OCI-LY3 (cell line): ENCODE measurements around the gene ZFP37.

Experiments used
- H2AFZ ChIP-seq: fragments of 200-600, 300-600 bp; shearing (Covaris generic); 2 replicates; pipeline ENCODE4 v1.6.0; 2014; ENCODE audit warnings: antibody characterized with exemption, low read depth, low read length
- H3K27ac ChIP-seq: fragments of 200-600, 300-600 bp; sonication (generic); 2 replicates; pipeline ENCODE4 v1.5.1; 2014; ENCODE audit warnings: mild to moderate bottlenecking, low read length, moderate library complexity, mixed read lengths
- H3K27me3 ChIP-seq: fragments of 200-600, 300-600 bp; sonication (generic); 2 replicates; pipeline ENCODE4 v1.6.1; 2014; ENCODE audit warnings: low read depth, low read length, mixed read lengths
- H3K36me3 ChIP-seq: fragments of 200-600, 300-600 bp; sonication (generic); replicated peaks from 2 replicates; pipeline ENCODE3; 2014; ENCODE audit warnings: low read depth, low read length, mixed read lengths
- H3K4me1 ChIP-seq: fragments of 300-600, 200-600 bp; sonication (generic); 2 replicates; pipeline ENCODE4 v1.6.1; 2014; ENCODE audit warnings: low read length, mixed read lengths
- H3K4me2 ChIP-seq: fragments of 200-600, 300-600 bp; sonication (generic); 2 replicates; pipeline ENCODE4 v1.6.1; 2014; ENCODE audit warnings: low read length, mixed read lengths
- H3K4me3 ChIP-seq: fragments of 300-600, 200-600 bp; sonication (generic); 2 replicates; pipeline ENCODE4 v1.5.1; 2014; ENCODE audit warnings: antibody characterized with exemption, mild to moderate bottlenecking, low read length, moderate library complexity
- H3K79me2 ChIP-seq: fragments of 300-600, 200-600 bp; shearing (Covaris generic); 2 replicates; pipeline ENCODE4 v1.6.1; 2014; ENCODE audit warnings: mild to moderate bottlenecking, low read length, mixed read lengths
- H3K9ac ChIP-seq: fragments of 300-600, 200-600 bp; shearing (Covaris generic); 2 replicates; pipeline ENCODE4 v1.6.0; 2014; ENCODE audit warnings: mild to moderate bottlenecking, low read length, moderate library complexity
- H3K9me3 ChIP-seq: fragments of 200-600, 300-600 bp; shearing (Covaris generic); 2 replicates; pipeline ENCODE4 v1.6.1; 2014; ENCODE audit warnings: low read length, mixed read lengths; ENCODE audit not compliant: insufficient read depth
- H4K20me1 ChIP-seq: fragments of 200-600, 300-600 bp; sonication (generic); 2 replicates; pipeline ENCODE4 v1.6.1; 2016; ENCODE audit warnings: low read length, mixed read lengths; ENCODE audit not compliant: insufficient read depth
- CTCF ChIP-seq: fragments of 200-600, 300-600 bp; sonication (generic); IDR thresholded peaks from 2 replicates; pipeline ENCODE4 v1.5.1; 2014; ENCODE audit warnings: antibody characterized with exemption, low read length, low read depth
- EZH2phosphoT487 ChIP-seq: fragments of 200-600 bp; shearing (Covaris generic); IDR thresholded peaks from 2 replicates; pipeline ENCODE4 v1.6.1; 2018; ENCODE audit warnings: antibody characterized with exemption, mixed run types, low read depth

Gene ZFP37

GRCh38 chr9:113026200-113026599, 30.3 kb downstream of the ZFP37 start:
- no peaks in the 10 kb centered on the region for H3K79me2 ChIP-seq
- H4K20me1 ChIP-seq = no peaks in the 10 kb centered on the region
- no peaks in the 10 kb centered on the region for H3K36me3 ChIP-seq
- no peak overlapping the region for H3K4me3 ChIP-seq
- no peaks in the 10 kb centered on the region for H3K27me3 ChIP-seq
- H3K4me1 ChIP-seq = no peaks in the 10 kb centered on the region
- no peak overlapping the region for H3K9ac ChIP-seq
- no peak overlapping the region for H3K27ac ChIP-seq
- H2AFZ ChIP-seq = no peak overlapping the region
- no peak overlapping the region for H3K4me2 ChIP-seq
- H3K9me3 ChIP-seq = 0 out of 2 replicates have a peak, but pooled peaks cover 9% of the 10 kb centered on the region
- TF ChIP-seq EZH2phosphoT487 (no peak), CTCF (no peak)

- H3K36me3 ChIP-seq = no peaks in the 10 kb centered on the region
- TF ChIP-seq CTCF = no peak
- TF ChIP-seq EZH2phosphoT487 = no peak
- no peak overlapping the region for H2AFZ ChIP-seq
- no peak overlapping the region for H3K27ac ChIP-seq
- H3K4me2 ChIP-seq = no peak overlapping the region
- no peaks in the 10 kb centered on the region for H3K27me3 ChIP-seq
- H3K4me3 ChIP-seq = no peak overlapping the region
- peaks cover 16% of the 10 kb centered on the region; the same call in 1 of the 2 replicates for H3K9me3 ChIP-seq
- no peaks in the 10 kb centered on the region for H3K4me1 ChIP-seq
- H3K79me2 ChIP-seq = no peaks in the 10 kb centered on the region
- no peak overlapping the region for H3K9ac ChIP-seq
- H4K20me1 ChIP-seq = no peaks in the 10 kb centered on the region
Measured at GRCh38 chr9:113018247-113018646, 38.3 kb downstream of the ZFP37 start.

GRCh38 chr9:113012492-113012891, 44.0 kb downstream of the ZFP37 start:
- no peak overlapping the region for H3K4me3 ChIP-seq

GRCh38 chr9:113011911-113012381, 44.6 kb downstream of the ZFP37 start, which contains the start of gene ZNF883:
Gene ZNF883 (minus strand): TSS chr9:113012192.
- Histone ChIP-seq H2AFZ (no peak within 1 kb of the TSS), H3K9me3 (0 out of 2 replicates have a peak, but pooled peaks cover 8% of the 10 kb centered on the region), H3K27me3 (no peaks in the 10 kb centered on the region), H3K4me1 (no peaks in the 10 kb centered on the region), H3K79me2 (no peaks in the 10 kb centered on the region), H3K4me3 (no peak within 1 kb of the TSS), H3K36me3 (no peaks in the 10 kb centered on the region), H4K20me1 (no peaks in the 10 kb centered on the region), H3K9ac (no peak within 1 kb of the TSS), H3K4me2 (no peak within 1 kb of the TSS), H3K27ac (no peak within 1 kb of the TSS)
- no peak for TF ChIP-seq CTCF

More at GRCh38 chr9:113012492-113012891, 44.0 kb downstream of the ZFP37 start:
- Histone ChIP-seq H3K79me2 (no peaks in the 10 kb centered on the region), H3K9ac (no peak overlapping the region), H4K20me1 (no peaks in the 10 kb centered on the region), H3K9me3 (0 out of 2 replicates have a peak, but pooled peaks cover 8% of the 10 kb centered on the region), H3K27me3 (no peaks in the 10 kb centered on the region), H3K4me2 (no peak overlapping the region), H3K36me3 (no peaks in the 10 kb centered on the region), H2AFZ (no peak overlapping the region), H3K27ac (no peak overlapping the region), H3K4me1 (no peaks in the 10 kb centered on the region)
- no peak for TF ChIP-seq EZH2phosphoT487
- TF ChIP-seq CTCF = no peak
